COLO668 (cell line): ENCODE results near the gene MCTP1.
A peak's percentile ranks its signal among the peaks of the same experiment; 100 is the strongest.
"Not testable (repeated sequence)": the region's sequence is repeated elsewhere in the genome, so short reads cannot be mapped to it uniquely, and the experiment has no call there.

Experiments used
- DNase-seq: peaks from one replicate; lab custom pipeline; 2025; ENCODE audit not compliant: unreplicated experiment; lab: John Stamatoyannopoulos, UW

MCTP1 gene

DNA sequence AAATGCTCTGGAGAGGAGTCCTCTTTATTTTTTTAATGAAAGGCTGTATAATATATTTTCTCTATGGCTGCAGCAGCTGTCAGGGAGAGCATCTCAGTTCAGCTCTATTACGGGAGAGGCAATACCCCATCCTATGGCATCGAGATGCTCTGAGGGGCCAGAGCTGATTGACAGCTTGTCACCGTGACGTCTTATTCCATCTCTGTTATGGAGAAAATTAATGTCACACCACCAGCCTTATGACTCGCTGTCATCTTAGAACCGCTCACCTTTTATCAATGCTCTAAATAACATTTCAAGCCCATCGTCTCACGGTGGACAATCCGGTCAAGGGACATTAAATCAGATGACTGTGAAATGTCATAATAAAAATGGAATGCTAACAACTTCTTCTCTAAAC is 392.9 kb downstream of the MCTP1 start:
- no peak for DNase-seq

DNA sequence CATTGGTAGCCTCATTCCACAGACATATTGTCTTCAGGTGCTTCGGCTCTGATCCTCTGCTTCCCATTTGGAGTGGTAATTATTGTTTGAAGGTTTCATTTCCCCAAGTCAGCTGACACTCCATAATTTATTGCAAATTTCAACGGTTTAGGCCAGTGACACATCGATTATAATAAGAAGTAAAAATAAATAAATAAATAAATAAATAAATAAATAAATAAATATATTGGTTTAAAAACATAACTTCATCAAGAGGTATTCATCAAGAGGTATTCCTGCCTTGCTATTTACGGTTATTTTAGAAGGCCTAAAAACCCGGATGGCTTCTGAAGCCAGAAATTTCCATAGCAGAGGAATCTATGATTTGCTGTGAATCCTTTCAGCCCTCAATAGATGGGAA is 393.3 kb downstream of the MCTP1 start:
- no peak for DNase-seq

DNA sequence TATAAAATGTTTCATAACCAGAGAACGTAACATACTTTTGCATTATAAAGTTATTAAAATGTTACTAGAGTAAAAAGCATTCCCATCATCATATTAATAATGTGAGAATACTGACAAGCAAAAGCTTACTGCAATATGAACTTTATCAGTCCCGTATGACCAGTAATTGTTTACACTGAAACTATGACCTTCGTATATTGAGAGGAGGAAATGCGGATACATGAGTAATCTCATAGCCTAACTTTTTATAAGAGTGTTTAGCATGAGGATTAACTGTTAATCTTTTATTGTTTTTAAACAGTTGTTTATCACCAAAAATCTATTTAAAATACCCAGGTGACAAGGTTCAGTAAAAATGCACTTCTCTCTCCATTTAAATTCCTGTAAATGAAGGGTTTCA is 394.0 kb downstream of the MCTP1 start:
- no peak for DNase-seq

DNA sequence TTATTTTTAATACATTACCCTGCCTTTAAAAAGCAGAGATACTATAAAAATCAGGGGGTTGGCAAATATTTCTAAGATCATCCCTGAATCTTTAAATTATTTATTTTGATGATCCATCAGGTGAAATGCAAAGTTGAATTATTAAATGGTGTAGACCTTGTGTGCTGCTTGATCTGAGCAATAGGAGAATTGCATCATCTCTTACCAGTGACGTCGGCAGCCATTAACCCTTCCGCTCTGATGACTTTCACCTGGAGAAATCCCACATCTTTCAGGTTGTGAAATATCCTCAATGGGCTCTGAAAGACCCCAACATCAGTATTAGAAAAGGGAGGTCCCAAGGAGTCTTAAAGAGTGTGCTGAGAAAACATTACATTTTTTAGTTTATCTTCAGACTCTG is 396.2 kb downstream of the MCTP1 start:
- DNase-seq, result no peak

DNA sequence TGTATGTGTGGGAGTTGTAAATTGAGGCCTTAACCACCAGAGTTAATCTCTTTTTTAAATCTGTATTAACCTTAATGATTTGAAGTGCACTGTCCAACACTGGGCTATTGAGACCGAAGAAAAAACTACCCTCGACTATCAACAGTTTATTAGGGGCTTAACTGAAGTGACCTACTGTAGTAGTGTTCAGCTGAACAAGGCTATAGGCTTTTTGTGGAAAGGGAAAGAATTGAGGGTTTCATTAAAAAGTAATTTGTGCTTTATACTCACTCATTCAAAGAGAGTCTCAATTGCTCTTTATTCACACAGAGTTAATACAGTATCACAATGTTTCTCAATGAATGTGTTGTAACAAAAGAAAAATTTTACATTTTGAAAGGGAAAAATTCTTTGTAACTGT is 399.0 kb downstream of the MCTP1 start:
- no peak for DNase-seq

DNA sequence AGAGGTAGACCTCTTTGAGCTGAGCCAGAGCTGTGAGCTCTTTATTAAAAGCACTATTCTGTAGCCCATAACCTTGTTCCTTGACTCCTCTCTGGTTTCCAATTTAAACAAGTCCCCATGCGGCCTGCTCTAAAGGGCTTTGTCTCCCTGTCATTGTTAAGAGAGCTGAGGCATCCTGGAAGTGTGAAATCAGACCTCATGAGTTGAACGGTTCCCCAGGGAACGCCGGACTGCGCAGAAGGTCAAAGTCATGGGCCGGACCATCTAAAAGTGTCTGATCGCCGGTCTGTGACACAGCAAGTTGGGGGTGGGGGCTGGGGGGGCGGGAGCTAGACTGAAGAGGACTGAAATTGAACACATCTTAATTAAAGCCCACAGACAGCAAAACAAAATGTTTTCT is 400.6 kb downstream of the MCTP1 start:
- DNase-seq, result no peak

DNA sequence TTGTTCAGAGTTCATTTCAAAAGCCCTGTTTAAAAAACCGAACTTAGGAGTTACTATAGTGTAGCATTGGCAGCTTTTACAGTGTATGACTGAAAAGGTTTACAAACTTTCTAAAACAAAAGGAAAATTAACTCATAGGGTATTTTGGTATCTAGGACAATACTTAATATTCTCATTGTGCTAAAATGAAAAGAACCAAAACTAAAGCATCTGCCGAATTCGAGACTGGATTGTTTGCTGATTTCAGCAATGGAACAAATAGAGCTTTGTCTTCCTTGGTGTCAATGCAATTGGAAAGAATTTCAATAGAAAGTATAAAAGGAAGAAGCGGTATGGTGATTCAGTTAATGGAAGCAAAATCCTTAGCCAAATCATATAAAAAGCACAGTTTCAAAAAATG is 412.4 kb downstream of the MCTP1 start:
- no peak for DNase-seq

DNA sequence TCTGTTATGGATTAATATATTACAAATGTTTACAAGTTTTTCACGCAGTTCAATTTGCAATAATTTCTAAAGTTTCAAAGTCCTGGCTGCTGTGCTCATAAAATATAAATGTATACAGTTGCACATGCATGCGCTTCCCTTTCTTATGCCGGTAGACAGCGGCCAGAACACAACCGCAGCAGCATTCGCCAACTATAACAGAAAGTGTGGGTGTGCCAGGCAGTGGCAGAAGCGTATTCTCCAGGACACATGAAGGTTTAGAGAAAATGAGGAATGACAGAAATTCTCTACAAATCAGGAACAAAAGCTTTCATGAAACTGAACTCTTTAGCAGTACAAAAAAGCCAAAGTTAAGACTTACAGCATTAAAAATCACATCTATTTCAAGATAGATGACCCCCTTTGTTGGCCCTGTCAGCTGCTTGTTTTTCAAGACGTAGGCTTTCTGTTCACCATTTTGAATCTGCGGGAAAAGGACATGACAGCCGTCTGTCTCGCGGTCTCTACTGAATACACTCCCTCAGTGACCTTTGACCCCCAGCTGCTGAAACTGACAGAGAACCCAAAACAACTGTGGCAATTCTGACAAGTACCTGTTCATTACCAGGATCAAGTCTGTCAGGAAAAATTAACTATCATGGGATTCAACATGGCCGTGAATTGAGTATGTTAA is 414.2 kb downstream of the MCTP1 start:
- no peak for DNase-seq

DNA sequence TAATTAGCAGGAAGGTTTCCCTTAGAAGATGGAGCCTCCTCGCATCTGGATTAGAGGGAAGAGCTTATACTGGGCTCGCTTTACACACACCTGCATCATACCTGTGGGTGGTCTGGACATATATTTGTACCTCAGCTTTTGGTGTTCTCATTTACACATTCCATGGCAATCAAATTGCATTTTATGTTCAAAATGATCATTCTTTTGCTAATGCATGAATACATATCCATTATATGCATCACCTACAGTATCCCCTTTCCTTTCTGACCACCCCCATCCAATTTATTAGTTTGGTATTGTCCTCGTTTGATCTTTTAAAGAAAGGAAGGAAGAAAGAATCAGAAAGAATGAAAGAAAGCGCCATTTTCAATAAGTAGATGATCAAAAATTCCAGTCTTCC is 415.0 kb downstream of the MCTP1 start:
- DNase-seq, result no peak

DNA sequence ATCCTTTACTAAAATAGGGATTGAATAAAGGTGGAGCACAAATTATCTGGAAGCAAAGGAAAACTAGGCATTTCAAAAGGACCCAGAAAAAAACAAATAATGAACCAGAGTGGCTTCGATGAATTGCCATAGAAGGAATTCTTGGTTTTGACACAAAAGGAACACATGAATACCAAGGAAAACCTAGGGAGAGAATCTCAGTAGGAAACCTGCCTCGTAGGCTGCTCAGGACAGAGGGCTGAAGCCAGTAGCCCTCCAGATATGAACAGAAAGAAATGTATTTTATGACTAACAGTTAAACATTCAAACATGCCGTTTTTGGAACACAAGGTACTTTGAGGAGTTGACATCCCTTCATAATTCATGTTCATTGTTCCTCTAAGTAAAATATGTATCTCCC is 420.9 kb downstream of the MCTP1 start:
- DNase-seq, result no peak

DNA sequence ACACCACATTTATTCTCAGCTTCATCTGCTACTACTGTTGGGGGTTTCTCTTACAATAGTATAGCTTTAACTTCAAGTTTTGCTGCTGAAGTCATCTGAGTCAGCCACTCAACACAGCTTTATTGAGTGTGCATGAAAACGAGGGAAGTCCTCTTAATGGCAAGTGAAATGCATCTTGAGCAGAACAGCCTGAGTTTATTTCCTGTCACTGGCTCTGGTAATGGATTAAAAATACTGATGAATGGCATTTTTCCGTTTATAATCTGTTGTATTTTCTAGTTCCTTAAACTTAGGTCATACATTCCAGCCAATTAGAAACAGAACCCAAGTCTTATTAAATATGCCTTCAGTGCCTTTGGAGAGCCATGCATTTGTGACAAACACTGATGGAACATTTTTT is 427.8 kb downstream of the MCTP1 start:
- no peak for DNase-seq

DNA sequence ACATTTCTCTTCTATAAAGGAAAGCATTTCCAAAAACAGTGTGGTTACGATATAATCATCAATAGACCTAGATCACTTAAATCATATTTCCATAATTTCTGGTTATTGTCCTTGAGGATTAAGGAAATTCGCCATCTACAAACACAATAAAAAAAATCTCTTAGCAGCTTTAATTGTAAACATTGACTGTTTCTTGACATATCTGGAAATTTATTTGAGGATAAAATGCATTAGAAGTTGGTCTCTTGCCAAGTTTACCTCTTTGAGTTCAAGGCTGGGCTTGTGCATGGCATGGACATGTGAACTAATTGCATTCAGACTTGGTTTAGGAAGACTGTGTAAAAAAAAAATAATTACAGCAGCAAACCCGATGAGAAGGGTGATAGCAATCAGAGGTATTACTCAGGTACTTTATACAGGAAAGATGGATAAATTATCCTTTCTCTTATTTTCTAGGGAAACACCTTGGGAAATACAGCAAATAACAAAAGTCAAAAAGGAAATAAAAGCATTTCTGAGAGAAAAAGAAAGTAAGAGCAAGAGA is 428.6 kb downstream of the MCTP1 start:
- no peak for DNase-seq

DNA sequence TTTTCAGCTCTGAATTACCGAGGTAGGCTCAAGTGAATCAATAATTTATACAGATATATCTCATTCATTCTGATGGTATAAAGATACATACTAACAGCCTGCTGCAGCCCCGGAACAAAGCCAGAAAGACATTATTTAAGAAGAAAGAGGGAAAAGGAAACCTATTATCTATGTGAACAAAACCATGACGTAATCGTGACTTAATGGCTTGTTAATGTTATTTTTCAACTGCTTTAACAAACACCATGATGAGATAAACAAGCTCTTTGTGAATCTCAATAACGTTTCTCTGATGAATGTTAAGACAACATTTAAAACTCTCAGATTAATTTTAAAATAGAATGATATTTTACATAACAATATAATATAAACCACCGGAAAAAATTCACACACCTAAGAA is 429.4 kb downstream of the MCTP1 start:
- no peak for DNase-seq

DNA sequence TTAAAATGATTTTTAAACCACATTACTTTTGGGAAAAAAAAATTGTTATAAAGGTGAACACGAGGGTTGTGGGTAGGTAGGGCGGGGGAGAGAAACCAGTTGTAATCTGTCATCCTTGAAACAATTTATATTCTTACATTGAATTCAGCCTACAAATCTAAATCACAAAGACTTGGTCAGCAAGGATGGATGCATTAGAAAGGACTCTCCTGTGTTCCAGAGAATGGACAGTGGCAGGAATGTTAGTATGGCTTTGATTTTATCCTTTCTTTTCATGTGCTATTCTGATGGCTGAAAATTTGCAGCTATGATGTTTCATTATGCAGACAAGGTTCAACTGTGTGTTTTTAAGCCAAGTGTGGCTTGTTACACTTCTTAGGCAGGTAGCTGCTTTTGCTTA is 431.8 kb downstream of the MCTP1 start:
- DNase-seq, result no peak

DNA sequence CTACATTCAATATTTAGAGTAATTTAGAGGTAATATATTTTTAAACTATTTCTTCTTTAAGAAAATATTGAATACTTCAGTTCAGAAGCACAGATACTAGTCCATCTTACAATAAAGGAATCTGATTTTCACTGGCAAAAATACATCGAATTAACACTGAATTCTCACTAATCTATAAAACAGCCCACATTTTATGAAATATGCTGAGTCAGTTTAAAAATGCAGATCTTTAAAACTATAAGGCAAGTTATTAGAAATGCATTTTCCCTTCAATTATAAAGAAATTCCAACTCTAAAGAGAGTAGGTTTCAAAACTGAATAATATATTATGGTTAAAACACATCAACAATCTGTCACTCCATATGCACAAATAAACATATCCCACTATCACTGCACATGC is 433.9 kb downstream of the MCTP1 start:
- no peak for DNase-seq

DNA sequence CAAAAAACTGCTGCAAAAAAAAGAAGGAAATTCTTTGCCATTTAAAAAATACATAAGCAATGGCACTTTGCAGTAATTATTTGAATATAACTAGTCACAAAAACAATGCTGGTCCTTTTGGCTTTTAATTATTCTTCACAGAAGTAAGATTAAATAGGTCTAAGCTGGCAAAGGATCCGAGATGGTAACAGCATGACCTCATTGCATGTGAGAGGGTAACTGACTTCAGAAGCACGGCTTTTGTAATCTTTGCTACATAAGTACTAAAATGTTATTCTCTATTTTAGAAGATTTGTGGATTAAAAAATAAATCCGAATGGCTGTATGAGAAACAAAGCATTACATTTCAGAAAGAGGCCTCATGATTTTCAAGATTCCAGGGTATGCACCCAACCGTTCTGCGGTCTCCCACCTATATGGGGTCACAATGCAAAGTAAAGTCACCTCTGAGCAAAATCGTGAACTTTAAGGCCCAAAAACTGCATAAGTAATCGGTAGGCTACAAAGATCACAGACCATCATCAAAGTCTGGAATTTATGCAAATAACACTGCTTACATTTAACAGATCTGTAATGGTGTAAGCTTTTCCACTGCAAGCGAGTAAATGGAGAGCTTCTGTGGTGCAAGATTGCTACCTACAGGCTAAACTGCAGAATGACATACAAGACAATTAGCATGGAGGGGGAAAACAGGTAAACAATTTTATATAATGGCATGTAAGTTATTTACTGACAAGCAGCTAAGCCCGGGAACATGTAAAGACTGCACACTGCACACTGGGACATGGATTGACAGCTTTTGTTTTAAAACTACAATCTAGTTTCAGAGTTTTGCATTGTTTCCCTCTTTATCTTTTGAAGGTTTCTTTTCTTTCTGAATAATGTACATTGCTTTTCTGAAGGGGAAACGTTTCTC is 434.8 kb downstream of the MCTP1 start:
- DNase-seq, result peak; percentile 14

DNA sequence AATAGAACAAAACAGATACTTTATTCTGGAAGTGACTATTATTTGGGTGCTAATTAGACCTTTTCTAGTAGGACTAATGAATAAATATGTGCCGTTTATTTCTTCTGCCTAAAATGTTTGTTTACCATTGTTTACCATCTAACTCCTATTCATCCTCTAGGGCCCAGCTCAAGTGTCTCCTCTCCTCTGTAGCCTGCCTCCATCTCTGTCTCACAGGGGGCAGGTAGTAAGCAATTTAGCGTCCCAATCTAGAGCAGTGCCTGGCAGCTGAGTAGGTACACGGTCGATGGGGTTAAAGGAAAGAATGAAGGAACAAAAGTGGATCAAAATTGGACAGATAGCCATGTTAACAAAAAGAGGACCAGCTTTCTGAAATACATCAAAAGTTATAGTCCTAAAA is 435.6 kb downstream of the MCTP1 start:
- DNase-seq, result no peak

DNA sequence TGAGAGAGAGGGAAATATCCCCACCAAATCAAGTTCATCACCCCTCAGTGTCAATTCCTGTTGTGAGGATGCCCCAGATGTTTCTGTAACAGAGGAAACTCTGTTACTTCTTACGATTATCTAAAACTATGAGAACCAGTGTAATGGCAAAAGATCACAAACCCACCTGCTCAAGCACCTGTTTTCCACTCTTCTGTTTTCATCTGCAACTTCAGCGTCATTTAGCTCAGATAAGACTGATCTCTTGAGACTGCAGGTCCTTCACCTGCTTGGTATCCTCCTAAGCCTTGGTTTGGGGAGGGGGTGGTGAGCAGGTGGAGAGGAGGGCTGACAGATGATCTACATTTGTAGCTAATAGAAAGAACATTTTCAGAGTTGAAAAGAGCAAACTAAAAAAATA is 437.2 kb downstream of the MCTP1 start:
- DNase-seq, result no peak

DNA sequence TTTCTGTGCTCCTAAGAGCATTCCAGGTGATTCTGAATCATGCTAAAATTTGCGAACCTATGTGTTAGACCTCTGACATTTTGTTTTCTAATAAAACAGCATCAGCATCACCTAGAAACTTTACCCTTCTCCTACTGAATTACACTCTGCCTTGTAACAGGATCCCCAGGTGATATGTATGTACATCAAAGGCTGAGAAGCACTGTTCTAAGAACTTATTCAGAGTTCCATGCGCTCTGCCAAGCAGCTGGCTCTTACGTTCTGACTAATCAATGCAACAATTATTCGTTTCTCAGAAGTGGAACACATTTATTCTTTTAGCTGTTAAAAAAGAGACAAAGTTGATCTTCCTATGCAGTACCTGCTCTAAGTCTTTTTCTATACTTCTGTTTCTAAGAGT is 437.9 kb downstream of the MCTP1 start:
- DNase-seq, result no peak

DNA sequence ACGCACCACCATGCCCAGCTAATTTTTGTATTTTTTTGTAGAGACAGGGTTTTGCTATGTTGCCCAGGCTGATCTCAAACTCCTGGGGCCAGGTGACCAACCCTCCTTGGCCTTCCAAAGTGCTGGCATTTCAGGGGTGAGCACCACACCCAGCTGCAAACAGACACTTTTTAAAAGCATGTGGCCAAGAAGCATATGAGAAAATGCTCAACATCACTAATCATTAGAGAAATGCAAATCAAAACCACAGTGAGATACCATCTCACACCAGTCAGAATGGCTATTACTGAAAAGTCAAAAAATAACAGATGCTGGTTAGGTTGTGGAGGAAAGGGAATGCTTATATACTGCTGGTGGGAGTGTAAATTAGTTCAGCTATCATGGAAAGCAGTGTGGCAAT is 439.2 kb downstream of the MCTP1 start:
- not testable (repeated sequence) for DNase-seq

DNA sequence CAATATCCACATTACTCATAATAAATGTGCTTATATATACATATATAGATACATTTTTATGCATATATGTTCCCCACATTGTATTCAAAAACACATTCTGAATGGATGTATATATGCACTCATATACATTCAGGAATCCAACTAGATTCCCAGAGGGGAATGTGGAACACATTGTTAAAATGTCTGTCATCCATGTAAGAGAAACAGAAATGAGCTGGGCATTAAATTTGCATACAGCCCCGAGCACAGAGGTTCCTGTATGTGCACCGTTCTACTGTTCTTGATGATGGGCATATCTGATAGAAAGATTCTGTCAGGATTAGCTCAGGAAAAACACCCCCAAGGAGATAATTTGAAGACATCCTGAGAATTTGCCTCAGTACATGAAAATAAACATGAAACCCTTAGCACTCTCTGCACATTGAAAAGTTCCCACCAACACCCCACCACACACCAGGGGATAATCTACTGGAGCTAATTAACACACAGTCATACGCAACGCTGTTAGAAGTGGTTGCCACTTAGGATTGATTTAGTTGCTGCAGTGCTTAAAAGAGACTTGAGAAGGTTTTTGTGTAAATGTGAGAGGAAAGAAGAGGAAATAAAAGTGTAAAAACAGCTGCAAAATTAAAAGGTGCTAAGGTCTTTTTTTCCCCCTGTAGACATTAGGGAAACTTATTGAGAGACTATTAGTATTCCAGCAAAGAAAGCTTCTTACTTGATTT is 443.1 kb downstream of the MCTP1 start:
- no peak for DNase-seq

DNA sequence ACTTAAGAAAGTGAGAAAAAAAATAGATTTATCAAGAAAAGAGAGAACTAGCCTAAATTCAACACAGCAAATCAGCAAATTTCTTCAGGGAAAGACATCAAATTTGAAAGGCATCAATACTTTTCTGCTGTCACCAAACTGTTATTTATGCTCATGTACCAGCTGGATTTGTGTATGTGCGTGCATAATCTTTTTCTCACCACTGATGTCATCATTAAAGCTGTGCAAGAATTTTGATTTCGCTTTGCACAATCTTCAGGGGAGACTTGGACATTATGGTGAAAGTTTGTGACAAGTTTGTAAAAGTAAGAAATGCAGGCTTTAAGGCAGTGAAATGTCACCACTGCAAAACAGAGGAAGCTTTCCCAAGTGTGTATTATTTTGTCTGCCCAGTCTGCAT is 451.0 kb downstream of the MCTP1 start:
- DNase-seq, result no peak
